HG02623 (cell line): ENCODE results near the gene KCNC3.

ENCODE experiments used
- ATAC-seq: cut with Tn5 transposase; IDR thresholded peaks from one replicate; pipeline ENCODE4 v1.9.1; 2021; ENCODE audit warnings: moderate library complexity; ENCODE audit not compliant: unreplicated experiment

The KCNC3 gene

GRCh38 chr19:50312967-50313811, 16.0 kb downstream of the KCNC3 start:
- no peak for ATAC-seq

- ATAC-seq = no peak
Observed at GRCh38 chr19:50311723-50312635, 17.2 kb downstream of the KCNC3 start.

DNA sequence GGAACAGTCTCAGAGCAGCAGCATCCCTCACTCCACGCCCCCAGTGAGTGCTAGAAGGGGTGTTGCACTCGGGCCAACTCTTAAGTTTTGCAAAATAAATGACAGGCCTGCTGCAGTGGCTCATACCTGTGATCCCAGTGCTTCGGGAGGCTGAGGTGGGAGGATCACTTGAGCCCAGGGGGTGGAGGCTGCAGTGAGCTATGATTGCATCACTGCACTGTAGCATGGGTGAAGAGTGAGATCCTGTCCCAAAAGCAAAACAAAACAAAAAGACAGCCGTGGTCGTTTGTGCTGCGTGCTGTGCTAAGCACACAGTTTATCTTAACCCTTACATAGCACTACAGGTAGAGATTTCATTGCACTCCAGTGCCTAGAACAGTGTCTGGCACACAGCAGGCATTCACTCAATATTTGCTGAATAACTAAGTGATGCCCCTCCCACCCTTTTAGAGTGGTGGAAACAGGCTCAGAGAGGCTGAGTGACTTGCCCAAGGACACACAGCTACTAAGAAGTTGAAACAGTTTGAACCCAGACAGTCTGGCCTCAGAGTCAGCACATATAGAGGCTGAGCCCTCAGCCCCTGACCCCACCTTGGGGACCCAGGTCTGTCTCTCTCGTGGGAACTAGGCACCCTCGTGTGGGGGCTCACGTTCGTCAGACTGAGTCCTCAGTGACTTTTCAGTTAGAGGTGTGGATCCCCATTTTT, 18.3 kb downstream of the KCNC3 start:
- no peak for ATAC-seq

- ATAC-seq = no peak
Observed at GRCh38 chr19:50309396-50310125, 19.6 kb downstream of the KCNC3 start.

DNA sequence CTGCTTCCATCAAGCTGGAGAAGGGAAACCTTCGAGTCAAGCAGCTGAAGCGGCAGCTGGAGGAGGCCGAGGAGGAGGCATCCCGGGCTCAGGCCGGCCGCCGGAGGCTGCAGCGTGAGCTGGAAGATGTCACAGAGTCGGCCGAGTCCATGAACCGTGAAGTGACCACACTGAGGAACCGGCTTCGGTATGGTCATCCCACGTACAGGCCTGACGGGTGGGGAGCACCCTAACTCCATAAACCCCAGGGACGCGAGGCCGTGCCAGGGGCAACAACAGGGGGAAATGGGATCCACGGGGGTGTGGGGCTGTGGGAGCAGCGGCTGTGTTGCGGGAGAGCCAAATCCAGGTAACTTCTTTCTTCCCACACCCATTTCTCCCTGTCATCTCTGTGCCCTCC, 20.2 kb downstream of the KCNC3 start:
- no peak for ATAC-seq

DNA sequence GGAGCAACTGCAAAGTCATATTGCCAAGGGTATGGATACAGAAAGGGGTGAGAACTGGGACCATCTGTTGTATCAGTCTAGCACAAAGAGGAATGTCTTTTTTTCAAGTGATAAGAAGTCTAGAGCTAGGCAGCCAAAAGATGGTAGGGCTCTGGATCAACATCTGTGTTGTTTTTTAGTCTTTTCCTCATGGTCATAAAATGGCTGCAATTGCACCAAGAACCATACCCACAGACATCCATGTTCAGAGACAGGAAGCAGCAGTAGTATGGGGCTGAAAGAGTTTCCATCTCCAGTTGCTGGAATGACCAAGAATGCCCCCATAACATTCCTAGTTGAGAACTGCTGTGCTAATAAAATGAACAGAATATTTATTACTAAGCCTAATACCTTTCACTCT, 25.6 kb downstream of the KCNC3 start:
- ATAC-seq = no peak

DNA sequence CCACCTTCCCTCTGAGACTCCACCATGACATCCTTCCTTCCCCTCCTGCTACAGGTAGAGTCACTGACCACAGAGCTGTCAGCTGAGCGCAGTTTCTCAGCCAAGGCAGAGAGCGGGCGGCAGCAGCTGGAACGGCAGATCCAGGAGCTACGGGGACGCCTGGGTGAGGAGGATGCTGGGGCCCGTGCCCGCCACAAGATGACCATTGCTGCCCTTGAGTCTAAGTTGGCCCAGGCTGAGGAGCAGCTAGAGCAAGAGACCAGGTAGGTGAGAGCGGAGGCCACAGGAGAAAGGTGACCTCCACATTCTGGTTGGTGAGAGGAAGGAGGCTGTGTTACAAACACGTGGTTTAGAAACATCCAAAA, 27.6 kb downstream of the KCNC3 start:
- no peak for ATAC-seq

DNA sequence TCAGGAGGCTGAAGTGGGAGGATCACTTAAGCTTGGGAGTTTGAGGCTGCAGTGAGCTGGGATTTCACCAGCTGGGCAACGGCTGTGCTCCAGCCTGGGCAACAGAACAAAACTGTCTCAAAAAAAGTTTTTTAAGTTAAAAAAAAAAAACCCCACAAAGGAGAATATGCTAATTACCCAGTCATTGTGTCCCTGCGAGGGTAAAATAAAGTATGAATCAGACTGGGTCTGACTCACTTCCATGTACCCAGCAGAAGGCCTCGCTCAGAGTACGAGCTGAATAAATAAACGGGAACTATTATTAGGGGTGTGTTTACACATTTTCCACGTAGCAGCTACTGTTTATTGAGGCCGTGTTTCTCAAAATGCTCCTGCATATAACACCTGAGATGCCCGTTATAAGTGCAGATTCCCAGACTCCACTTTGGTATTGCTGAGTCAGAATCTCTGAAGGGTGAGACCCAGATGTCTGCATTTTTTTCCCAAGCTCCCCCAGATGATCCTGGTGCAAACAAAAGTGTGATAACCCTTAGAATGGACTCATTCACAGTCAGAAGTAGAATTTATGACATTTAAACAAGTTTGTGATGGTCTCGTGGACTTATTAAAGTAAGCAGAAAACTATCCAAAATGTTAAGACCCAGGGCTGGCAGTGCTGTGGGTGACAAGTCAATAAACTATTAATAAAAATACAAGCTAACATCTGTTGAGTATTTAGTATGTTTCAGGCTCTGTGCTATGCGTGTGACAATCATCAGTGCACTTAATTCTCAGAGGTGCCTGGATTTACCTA, 28.2 kb downstream of the KCNC3 start:
- ATAC-seq = no peak

GRCh38 chr19:50300051-50300450, 29.1 kb downstream of the KCNC3 start:
- no peak for ATAC-seq

DNA sequence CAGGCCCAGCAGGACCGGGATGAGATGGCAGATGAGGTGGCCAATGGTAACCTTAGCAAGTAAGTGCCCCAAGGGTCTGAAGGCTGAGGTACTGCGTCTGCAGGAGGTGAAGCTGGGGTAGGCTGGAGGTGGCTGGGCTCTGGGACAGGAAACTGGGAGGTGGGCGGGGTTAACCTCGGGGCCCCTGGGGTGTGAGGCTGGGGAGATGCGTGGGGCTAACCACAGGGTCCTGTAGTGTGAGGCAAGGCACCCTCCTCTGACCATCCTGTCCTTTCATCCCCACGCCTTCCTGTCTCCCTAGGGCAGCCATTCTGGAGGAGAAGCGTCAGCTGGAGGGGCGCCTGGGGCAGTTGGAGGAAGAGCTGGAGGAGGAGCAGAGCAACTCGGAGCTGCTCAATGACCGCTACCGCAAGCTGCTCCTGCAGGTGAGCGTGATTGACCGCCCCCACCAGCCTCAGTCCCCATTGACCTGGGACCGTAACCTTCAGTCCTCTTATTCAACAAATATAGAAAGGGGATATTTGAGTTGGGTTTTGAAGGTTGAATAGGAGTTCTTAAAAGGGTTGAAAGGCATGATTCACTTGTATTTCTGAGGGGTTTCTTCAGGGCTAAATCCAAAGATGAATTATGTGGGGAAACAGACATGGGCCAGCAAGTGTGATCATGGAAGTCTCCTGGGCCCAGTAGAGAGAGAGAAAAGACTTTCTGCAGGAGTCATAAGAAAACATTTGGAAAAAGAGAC, 35.7 kb downstream of the KCNC3 start:
- ATAC-seq = no peak

GRCh38 chr19:50292216-50292827, 36.9 kb downstream of the KCNC3 start:
- no peak for ATAC-seq

DNA sequence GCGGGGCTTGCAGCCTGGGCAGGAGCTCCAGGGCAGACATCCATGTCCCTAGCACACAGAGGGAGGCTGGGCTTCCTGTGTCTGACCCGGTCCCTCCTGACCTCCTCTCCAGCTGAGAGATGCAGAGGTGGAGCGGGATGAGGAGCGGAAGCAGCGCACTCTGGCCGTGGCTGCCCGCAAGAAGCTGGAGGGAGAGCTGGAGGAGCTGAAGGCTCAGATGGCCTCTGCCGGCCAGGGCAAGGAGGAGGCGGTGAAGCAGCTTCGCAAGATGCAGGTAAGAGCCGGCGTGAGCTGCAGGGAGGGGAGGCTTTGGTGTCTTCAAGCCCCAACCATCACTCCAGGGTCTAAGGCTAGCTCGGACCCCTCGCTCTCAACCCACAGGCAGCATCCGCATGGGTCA, 38.4 kb downstream of the KCNC3 start:
- ATAC-seq = no peak

- no peak for ATAC-seq
Observed at GRCh38 chr19:50290011-50290410, 39.2 kb downstream of the KCNC3 start.

- ATAC-seq = no peak
Observed at GRCh38 chr19:50288954-50289353, 40.2 kb downstream of the KCNC3 start.

- no peak for ATAC-seq
Observed at GRCh38 chr19:50287331-50287730, 41.8 kb downstream of the KCNC3 start.

GRCh38 chr19:50286443-50286842, 42.7 kb downstream of the KCNC3 start:
- ATAC-seq = no peak

GRCh38 chr19:50285833-50286232, 43.3 kb downstream of the KCNC3 start:
- no peak for ATAC-seq

DNA sequence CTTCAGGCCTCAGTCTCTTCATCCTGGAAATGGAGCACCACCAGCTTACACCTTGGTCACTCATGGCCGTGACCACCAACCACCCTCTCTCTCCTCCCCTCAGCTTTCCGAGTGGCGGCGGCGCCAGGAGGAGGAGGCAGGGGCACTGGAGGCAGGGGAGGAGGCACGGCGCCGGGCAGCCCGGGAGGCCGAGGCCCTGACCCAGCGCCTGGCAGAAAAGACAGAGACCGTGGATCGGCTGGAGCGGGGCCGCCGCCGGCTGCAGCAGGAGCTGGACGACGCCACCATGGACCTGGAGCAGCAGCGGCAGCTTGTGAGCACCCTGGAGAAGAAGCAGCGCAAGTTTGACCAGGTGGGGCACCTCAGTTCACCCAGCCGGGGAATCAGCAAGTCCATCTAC, 47.7 kb downstream of the KCNC3 start:
- ATAC-seq = no peak

- no peak for ATAC-seq
Observed at GRCh38 chr19:50280983-50281382, 48.2 kb downstream of the KCNC3 start.
